GM12878 (cell line): ENCODE data around the gene RERE. TPM values are rescaled to one million over a fixed set of nuclear protein-coding genes. Genes with fewer than 3 reads are reported as not detected.

Experiments used
- ATAC-seq: fragments of 200-7000 bp; cut with Tn5 transposase; 3 replicates; pipeline ENCODE4 v1.9.1; 2020; ENCODE audit warnings: mild to moderate bottlenecking, moderate library complexity
- BruUV-seq: library from RNA; stranded (reverse); fragments of 400-500 nt; replicated peaks from 2 replicates; lab custom pipeline; 2021; lab: Mats Ljungman, UMichigan
- CTCF ChIA-PET: fragments of 300-600 bp; sonication (Branson Sonifier 250); formaldehyde crosslinking; extraction: SDS; loops from one replicate; lab custom pipeline; 2021; ENCODE audit warnings: inconsistent platforms; lab: Yijun Ruan, JAX
- POLR2A ChIA-PET: fragments of 350-600 bp; formaldehyde crosslinking; extraction: SDS; loops from one replicate; lab custom pipeline; 2021; ENCODE audit warnings: inconsistent platforms; lab: Charles Lee
- RAD21 ChIA-PET: fragments of 300-600 bp; sonication (Branson Sonifier 250); formaldehyde crosslinking; loops from one replicate; lab custom pipeline; 2023; ENCODE audit warnings: antibody characterized with exemption; ENCODE audit not compliant: unreplicated experiment; lab: Charles Lee
- SMC1A ChIA-PET: fragments of 300-600 bp; sonication (Branson Sonifier 250); formaldehyde crosslinking; loops from one replicate; lab custom pipeline; 2023; ENCODE audit not compliant: unreplicated experiment, uncharacterized antibody; lab: Charles Lee
- DNase-seq: peaks from one replicate; pipeline ENCODE4 v3.0.0-alpha.2; 2011; ENCODE audit warnings: low read depth, low spot score
- FAIRE-seq: peaks from 3 replicates; lab custom pipeline; 2011; peaks lifted over from hg19 to GRCh38; lab: Jason Lieb, UNC
- H2AFZ ChIP-seq: 2 replicates; pipeline ENCODE4 v1.6.0; 2011; ENCODE audit warnings: low read depth, low read length, control low read depth; ENCODE audit not compliant: control insufficient read depth
- H3K27ac ChIP-seq: 2 replicates; pipeline ENCODE4 v1.5.1; 2011; ENCODE audit warnings: control low read depth; ENCODE audit not compliant: control insufficient read depth, insufficient read depth
- H3K27me3 ChIP-seq, 2 experiments: replicated peaks in 1 of 2; 2 replicates each; pipeline versions ENCODE4 v1.6.0 to v1.6.1; 2011; ENCODE audit warnings: low read length in 1 of 2; ENCODE audit not compliant: control insufficient read depth in 2 of 2, insufficient read depth in 2 of 2
- H3K36me3 ChIP-seq, 2 experiments: 2 replicates each; pipeline ENCODE4 v1.5.1; 2011; ENCODE audit warnings: low read length in 1 of 2; ENCODE audit not compliant: control insufficient read depth in 2 of 2, insufficient read depth in 2 of 2
- H3K4me1 ChIP-seq: 2 replicates; pipeline ENCODE4 v1.6.1; 2011; ENCODE audit warnings: mild to moderate bottlenecking, low read length, moderate library complexity, mixed read lengths; ENCODE audit not compliant: control insufficient read depth, insufficient read depth
- H3K4me2 ChIP-seq: 2 replicates; pipeline ENCODE4 v1.6.0; 2011; ENCODE audit warnings: control low read depth; ENCODE audit not compliant: control insufficient read depth, insufficient read depth
- H3K4me3 ChIP-seq: fragments of 200-600 bp; sonication (generic); 2 replicates; pipeline ENCODE4 v1.5.1; 2016
- H3K79me2 ChIP-seq: 2 replicates; pipeline ENCODE4 v1.6.0; 2011; ENCODE audit warnings: low read length; ENCODE audit not compliant: control insufficient read depth, insufficient read depth
- H3K9ac ChIP-seq: 2 replicates; pipeline ENCODE4 v1.8.0; 2011; ENCODE audit warnings: low read length, control low read depth, mixed read lengths; ENCODE audit not compliant: control insufficient read depth, insufficient read depth
- H3K9me3 ChIP-seq: replicated peaks from 3 replicates; pipeline ENCODE4 v1.5.1; 2011; ENCODE audit warnings: mild to moderate bottlenecking, low read length; ENCODE audit not compliant: control insufficient read depth, insufficient read depth
- H4K20me1 ChIP-seq: 2 replicates; pipeline ENCODE4 v1.6.0; 2011; ENCODE audit not compliant: control insufficient read depth, insufficient read depth
- ASH2L ChIP-seq: fragments of 300-600, 200-600 bp; sonication (generic); IDR thresholded peaks from 2 replicates; pipeline ENCODE4 v1.6.1; 2017; ENCODE audit warnings: low read depth, mild to moderate bottlenecking, borderline replicate concordance
- BRCA1 ChIP-seq: IDR thresholded peaks from 2 replicates; pipeline ENCODE4 v1.6.1; 2011; ENCODE audit warnings: low read depth, low read length, improper control_type of control experiment
- CHD1 ChIP-seq: IDR thresholded peaks from 2 replicates; pipeline ENCODE4 v1.6.1; 2012; ENCODE audit warnings: low read depth, low read length, improper control_type of control experiment
- CREM ChIP-seq: IDR thresholded peaks from 2 replicates; pipeline ENCODE4 v1.6.1; 2014; ENCODE audit warnings: antibody characterized with exemption, low read depth
- GATAD2B ChIP-seq: fragments of 450-650 bp; conservative IDR thresholded peaks from 2 replicates; pipeline ENCODE4 v1.6.1; 2017; ENCODE audit warnings: low read depth, mild to moderate bottlenecking, moderate library complexity
- IRF4 ChIP-seq: IDR thresholded peaks from 2 replicates; pipeline ENCODE4 v1.6.1; 2011; ENCODE audit warnings: low read depth, low read length
- MYC ChIP-seq: IDR thresholded peaks from 2 replicates; pipeline ENCODE4 v1.6.1; 2011; ENCODE audit warnings: mild to moderate bottlenecking, low read length, moderate library complexity, inconsistent platforms; ENCODE audit not compliant: insufficient read depth, insufficient replicate concordance, insufficient read length, severe bottlenecking
- NFXL1 ChIP-seq: fragments of 450-650 bp; IDR thresholded peaks from 2 replicates; pipeline ENCODE4 v1.6.1; 2017; ENCODE audit warnings: antibody characterized with exemption, mild to moderate bottlenecking, borderline replicate concordance
- RELB ChIP-seq: fragments of 450-650 bp; IDR thresholded peaks from 2 replicates; pipeline ENCODE4 v1.6.1; 2017; ENCODE audit warnings: low read depth, mild to moderate bottlenecking, moderate library complexity
- SIN3A ChIP-seq: IDR thresholded peaks from 2 replicates; pipeline ENCODE4 v1.6.1; 2012; ENCODE audit warnings: low read depth, low read length, improper control_type of control experiment
- SMARCA5 ChIP-seq: fragments of 450-650 bp; IDR thresholded peaks from 2 replicates; pipeline ENCODE4 v1.6.1; 2017; ENCODE audit warnings: mild to moderate bottlenecking
- TCF3 ChIP-seq: IDR thresholded peaks from 2 replicates; pipeline ENCODE4 v1.6.1; 2012; ENCODE audit warnings: low read depth, mild to moderate bottlenecking, low read length, borderline replicate concordance; ENCODE audit not compliant: insufficient read depth
- ZZZ3 ChIP-seq: IDR thresholded peaks from 2 replicates; pipeline ENCODE4 v1.6.1; 2011; ENCODE audit warnings: low read depth; ENCODE audit not compliant: control insufficient read depth, insufficient read length
- WGBS: methylation state at CpG from one replicate; pipeline ENCODE4 v1.1.6; 2016; ENCODE audit warnings: low lambda C conversion rate; ENCODE audit not compliant: insufficient replicate concordance, insufficient coverage; ENCODE audit errors: missing lambda C conversion rate; 5-methylcytosine and 5-hydroxymethylcytosine counted together
- in situ Hi-C: fragments of 300-500 bp; cut with MboI; formaldehyde crosslinking; loops from 9 replicates; pipeline ENCODE4 v1.14.3; 2018; ENCODE audit warnings: mixed read lengths
- intact Hi-C: fragments of 100-400 bp; cut with micrococcal nuclease; formaldehyde crosslinking; loops from one replicate; pipeline ENCODE4 v1.14.2; 2022; ENCODE audit not compliant: unreplicated experiment
- polyA plus RNA-seq, 11 experiments: library from polyadenylated mRNA; depleted of rRNA in 4 of 11; unstranded in 6 of 11; stranded (reverse) in 5 of 11; fragments of >200 nt; fragmentation: Nextera tagmentation in 4 of 11; fragmentation: Illumina TruSeq in 1 of 11; extraction: Ambion mirVana in 4 of 11; extraction: Trizol in 1 of 11; gene quantifications; 1 replicate in 1 of 11; 2 replicates in 10 of 11; pipeline versions ENCODE4 v1.2.1 to v1.2.3, GENCODE V29; 2011 to 2016; ENCODE audit warnings: inconsistent platforms in 2 of 11, missing spikeins in 2 of 11, low read depth in 1 of 11
- total RNA-seq, 4 experiments: library from RNA; depleted of rRNA in 3 of 4; stranded (reverse); fragments of >200 nt in 3 of 4; fragmentation: Illumina TruSeq in 1 of 4; extraction: Trizol in 1 of 4; gene quantifications; 2 replicates each; pipeline versions ENCODE4 v1.2.1 to v1.2.3, GENCODE V29; 2013 to 2021
- TF ChIP-seq, protein P1 (sequence below): IDR thresholded peaks from 2 replicates; pipeline ENCODE4 v1.6.1; 2012; ENCODE audit warnings: low read length, inconsistent platforms
- TF ChIP-seq, protein P2 (sequence below): fragments of 150-350 bp; IDR thresholded peaks from 2 replicates; pipeline ENCODE4 v1.6.1; 2016; ENCODE audit warnings: low read depth, low read length

Gene RERE
- total and polyA plus RNA-seq, 10 of the 15 experiments (the other 5 are each of a cell fraction or from before 2014, with no cell fraction given), result 5.2 to 60.5 (median 20.2) TPM

- no peak overlapping the region for H3K4me3 ChIP-seq
- ChIA-PET POLR2A (interaction anchor here (0.5 kb wide), 1 partner anchor 38 kb away, joined by 3 read pairs; no protein-coding TSS in a partner anchor), RAD21 (interaction anchor here (1.0 to 6.1 kb wide), 5 partner anchors 18 to 140 kb away, joined by 3 to 27 read pairs (median 4); no protein-coding TSS in a partner anchor), SMC1A (interaction anchor here (0.7 to 2.9 kb wide), 6 partner anchors 14 to 86 kb away, joined by 3 to 10 read pairs (median 6); no protein-coding TSS in a partner anchor), CTCF (interaction anchor here (0.5 to 4.3 kb wide), 9 partner anchors 12 to 327 kb away, joined by 3 to 18 read pairs (median 5); no protein-coding TSS in a partner anchor)
- no peaks in the 10 kb centered on the region; the same call in 1 of the 2 replicates for H3K79me2 ChIP-seq
- H4K20me1 ChIP-seq, result no peaks in the 10 kb centered on the region
- H3K4me2 ChIP-seq, result no peak overlapping the region
- WGBS, result 97% methylated on average over 3 of the region's 3 CpGs
- H2AFZ ChIP-seq, result no peak overlapping the region
- intact Hi-C loops (no loop called here), in situ Hi-C loops (no loop called here)
- no peak for DNase-seq
- no peaks in the 10 kb centered on the region for H3K27me3 ChIP-seq
- no peak for ATAC-seq
- H3K27ac ChIP-seq, result no peak overlapping the region
- H3K9ac ChIP-seq, result no peak overlapping the region
- no TSS peak for BruUV-seq
- no peak for FAIRE-seq
- H3K4me1 ChIP-seq, result no peaks in the 10 kb centered on the region
- no peaks in the 10 kb centered on the region for H3K36me3 ChIP-seq
- H3K9me3 ChIP-seq, result no peaks in the 10 kb centered on the region
- TF ChIP-seq BRCA1 (no peak), NFXL1 (no peak), MYC (no peak), SIN3A (no peak), CREM (no peak), ZZZ3 (no peak), GATAD2B (no peak), CHD1 (no peak), SMARCA5 (no peak), RELB (no peak), TCF3 (no peak), ASH2L (no peak), IRF4 (no peak)
- TF ChIP-seq, protein P1, sequence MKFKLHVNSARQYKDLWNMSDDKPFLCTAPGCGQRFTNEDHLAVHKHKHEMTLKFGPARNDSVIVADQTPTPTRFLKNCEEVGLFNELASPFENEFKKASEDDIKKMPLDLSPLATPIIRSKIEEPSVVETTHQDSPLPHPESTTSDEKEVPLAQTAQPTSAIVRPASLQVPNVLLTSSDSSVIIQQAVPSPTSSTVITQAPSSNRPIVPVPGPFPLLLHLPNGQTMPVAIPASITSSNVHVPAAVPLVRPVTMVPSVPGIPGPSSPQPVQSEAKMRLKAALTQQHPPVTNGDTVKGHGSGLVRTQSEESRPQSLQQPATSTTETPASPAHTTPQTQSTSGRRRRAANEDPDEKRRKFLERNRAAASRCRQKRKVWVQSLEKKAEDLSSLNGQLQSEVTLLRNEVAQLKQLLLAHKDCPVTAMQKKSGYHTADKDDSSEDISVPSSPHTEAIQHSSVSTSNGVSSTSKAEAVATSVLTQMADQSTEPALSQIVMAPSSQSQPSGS, result no peak
- TF ChIP-seq, protein P2, sequence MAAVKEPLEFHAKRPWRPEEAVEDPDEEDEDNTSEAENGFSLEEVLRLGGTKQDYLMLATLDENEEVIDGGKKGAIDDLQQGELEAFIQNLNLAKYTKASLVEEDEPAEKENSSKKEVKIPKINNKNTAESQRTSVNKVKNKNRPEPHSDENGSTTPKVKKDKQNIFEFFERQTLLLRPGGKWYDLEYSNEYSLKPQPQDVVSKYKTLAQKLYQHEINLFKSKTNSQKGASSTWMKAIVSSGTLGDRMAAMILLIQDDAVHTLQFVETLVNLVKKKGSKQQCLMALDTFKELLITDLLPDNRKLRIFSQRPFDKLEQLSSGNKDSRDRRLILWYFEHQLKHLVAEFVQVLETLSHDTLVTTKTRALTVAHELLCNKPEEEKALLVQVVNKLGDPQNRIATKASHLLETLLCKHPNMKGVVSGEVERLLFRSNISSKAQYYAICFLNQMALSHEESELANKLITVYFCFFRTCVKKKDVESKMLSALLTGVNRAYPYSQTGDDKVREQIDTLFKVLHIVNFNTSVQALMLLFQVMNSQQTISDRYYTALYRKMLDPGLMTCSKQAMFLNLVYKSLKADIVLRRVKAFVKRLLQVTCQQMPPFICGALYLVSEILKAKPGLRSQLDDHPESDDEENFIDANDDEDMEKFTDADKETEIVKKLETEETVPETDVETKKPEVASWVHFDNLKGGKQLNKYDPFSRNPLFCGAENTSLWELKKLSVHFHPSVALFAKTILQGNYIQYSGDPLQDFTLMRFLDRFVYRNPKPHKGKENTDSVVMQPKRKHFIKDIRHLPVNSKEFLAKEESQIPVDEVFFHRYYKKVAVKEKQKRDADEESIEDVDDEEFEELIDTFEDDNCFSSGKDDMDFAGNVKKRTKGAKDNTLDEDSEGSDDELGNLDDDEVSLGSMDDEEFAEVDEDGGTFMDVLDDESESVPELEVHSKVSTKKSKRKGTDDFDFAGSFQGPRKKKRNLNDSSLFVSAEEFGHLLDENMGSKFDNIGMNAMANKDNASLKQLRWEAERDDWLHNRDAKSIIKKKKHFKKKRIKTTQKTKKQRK, result no peak
Observed at GRCh38 chr1:8584316-8584715, 233.1 kb downstream of the RERE start.
